ENCODE results near the gene SMIM32.

DNA sequence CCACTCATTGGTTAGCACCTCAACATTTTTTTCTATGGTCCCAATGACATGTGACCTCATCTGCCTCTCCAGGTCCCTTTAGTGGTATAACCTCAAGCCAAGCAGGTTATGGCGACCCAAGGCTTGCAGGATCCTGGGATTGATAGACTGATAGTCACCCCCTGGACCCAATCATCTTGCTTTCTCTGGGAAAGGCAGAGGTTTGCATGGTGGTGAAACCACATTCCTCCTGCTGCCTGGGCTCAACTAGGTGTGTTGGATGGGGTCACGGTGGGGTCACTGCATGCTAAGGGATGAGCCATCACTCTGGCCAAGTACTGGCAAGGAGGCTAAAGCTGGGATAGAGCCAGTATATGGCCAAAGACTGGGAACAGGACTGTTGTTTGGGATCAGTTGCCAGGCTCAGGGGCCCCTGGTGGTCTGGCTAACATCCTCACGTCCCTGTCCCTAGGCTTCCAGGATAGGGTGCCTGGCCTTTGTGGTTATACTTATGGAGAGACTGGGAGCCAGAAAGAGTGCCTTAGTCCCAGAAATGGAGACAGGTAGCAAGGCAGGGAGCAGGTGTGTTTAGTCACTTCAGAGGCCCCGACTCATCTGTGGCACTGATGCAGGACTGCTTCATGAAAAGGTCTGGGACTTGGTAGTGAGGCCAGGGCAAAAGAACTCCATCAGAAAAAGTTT lies 4.6 kb upstream of the SMIM32 start:
- TF ChIP-seq EZH2 (IDR thresholded peaks at IDR 0.05) (no peak), POLR2AphosphoS5 (IDR thresholded peaks at IDR 0.05; ENCODE audit: borderline replicate concordance, low read depth, low read length) (no peak), FOXP2 (optimal IDR thresholded peaks at IDR 0.05; ENCODE audit: control extremely low read depth, extremely low read length, insufficient read depth) (no peak)
